Measurements from ENCODE around the gene VEZF1.

VEZF1 gene

DNA sequence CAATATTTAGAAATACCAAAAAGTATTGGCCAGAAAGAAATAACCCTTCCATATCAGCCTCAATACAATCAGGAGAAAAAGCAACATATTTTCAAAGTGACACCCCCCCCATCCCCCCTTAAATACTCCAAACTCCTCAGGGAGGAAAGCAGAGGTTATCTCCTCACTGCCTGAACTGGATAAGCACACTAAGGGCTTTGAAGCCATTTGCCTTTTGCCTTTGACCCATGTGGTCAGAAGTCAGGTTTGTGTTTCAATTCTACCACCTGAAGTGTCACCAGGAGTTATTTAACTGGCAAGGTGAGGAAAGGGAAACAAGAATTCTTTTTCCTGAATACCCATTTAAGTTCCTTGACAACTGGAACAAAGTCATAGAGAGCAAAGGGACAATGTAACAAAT is 3.5 kb upstream of the VEZF1 start:
- Histone ChIP-seq H3K9ac (ENCODE audit: low read length) (no peak overlapping the region), H3K36me3 (replicated peaks; ENCODE audit: low read depth, low read length) (peaks cover 3% of the 10 kb centered on the region), H2AFZ (ENCODE audit: low read depth, low read length) (no peak overlapping the region), H3K4me2 (ENCODE audit: low read length) (no peak overlapping the region), H3K27me3 (ENCODE audit: low read depth, low read length) (no peaks in the 10 kb centered on the region), H4K20me1 (ENCODE audit: insufficient read depth, low read length) (peaks cover 17% of the 10 kb centered on the region), H3K9me3 (ENCODE audit: insufficient read depth, low read length) (no peaks in the 10 kb centered on the region), H3K79me2 (ENCODE audit: low read length) (peaks cover 12% of the 10 kb centered on the region), H3K4me1 (ENCODE audit: low read length) (peaks cover 44% of the 10 kb centered on the region), H3K27ac (ENCODE audit: low read length) (no peak overlapping the region), H3K4me3 (ENCODE audit: low read length) (no peak overlapping the region)
- TF ChIP-seq EZH2phosphoT487 (IDR thresholded peaks at IDR 0.05; ENCODE audit: low read depth): no peak
- TF ChIP-seq, protein P1, sequence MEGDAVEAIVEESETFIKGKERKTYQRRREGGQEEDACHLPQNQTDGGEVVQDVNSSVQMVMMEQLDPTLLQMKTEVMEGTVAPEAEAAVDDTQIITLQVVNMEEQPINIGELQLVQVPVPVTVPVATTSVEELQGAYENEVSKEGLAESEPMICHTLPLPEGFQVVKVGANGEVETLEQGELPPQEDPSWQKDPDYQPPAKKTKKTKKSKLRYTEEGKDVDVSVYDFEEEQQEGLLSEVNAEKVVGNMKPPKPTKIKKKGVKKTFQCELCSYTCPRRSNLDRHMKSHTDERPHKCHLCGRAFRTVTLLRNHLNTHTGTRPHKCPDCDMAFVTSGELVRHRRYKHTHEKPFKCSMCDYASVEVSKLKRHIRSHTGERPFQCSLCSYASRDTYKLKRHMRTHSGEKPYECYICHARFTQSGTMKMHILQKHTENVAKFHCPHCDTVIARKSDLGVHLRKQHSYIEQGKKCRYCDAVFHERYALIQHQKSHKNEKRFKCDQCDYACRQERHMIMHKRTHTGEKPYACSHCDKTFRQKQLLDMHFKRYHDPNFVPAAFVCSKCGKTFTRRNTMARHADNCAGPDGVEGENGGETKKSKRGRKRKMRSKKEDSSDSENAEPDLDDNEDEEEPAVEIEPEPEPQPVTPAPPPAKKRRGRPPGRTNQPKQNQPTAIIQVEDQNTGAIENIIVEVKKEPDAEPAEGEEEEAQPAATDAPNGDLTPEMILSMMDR (IDR thresholded peaks at IDR 0.05; ENCODE audit: low read depth, low read length): no peak

DNA sequence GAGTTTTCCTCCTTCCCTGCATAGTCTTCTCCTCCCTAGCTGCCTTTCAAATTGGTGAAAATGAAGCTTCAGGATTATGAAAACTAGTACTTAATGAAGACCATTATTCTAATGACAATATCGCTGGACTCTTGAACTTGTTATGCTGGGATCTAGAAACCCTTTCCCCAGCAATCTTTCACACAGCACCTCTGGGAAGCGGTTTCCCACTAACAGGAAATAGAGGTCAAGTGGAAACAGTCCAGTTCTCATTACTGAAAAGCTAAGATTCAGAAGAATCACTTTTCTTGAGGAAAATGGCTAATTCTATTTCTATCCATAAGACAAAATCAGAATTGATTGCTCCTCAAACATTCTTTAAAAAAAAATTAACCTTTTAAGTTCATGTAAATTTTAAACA is 2.0 kb upstream of the VEZF1 start:
- H4K20me1 ChIP-seq (ENCODE audit: insufficient read depth, low read length): peaks cover 25% of the 10 kb centered on the region
- H3K27ac ChIP-seq (ENCODE audit: low read length): no peak overlapping the region
- no peak overlapping the region for H2AFZ ChIP-seq (ENCODE audit: low read depth, low read length)
- H3K36me3 ChIP-seq (replicated peaks; ENCODE audit: low read depth, low read length): peaks cover 5% of the 10 kb centered on the region
- no peaks in the 10 kb centered on the region for H3K9me3 ChIP-seq (ENCODE audit: insufficient read depth, low read length)
- H3K4me3 ChIP-seq (ENCODE audit: low read length): no peak overlapping the region
- no peak overlapping the region for H3K4me2 ChIP-seq (ENCODE audit: low read length)
- TF ChIP-seq, protein P1 (IDR thresholded peaks at IDR 0.05; ENCODE audit: low read depth, low read length): no peak
- no peak for TF ChIP-seq EZH2phosphoT487 (IDR thresholded peaks at IDR 0.05; ENCODE audit: low read depth)
- H3K79me2 ChIP-seq (ENCODE audit: low read length): peaks cover 26% of the 10 kb centered on the region
- peaks cover 42% of the 10 kb centered on the region for H3K4me1 ChIP-seq (ENCODE audit: low read length)
- no peaks in the 10 kb centered on the region for H3K27me3 ChIP-seq (ENCODE audit: low read depth, low read length)
- H3K9ac ChIP-seq (ENCODE audit: low read length): no peak overlapping the region

DNA sequence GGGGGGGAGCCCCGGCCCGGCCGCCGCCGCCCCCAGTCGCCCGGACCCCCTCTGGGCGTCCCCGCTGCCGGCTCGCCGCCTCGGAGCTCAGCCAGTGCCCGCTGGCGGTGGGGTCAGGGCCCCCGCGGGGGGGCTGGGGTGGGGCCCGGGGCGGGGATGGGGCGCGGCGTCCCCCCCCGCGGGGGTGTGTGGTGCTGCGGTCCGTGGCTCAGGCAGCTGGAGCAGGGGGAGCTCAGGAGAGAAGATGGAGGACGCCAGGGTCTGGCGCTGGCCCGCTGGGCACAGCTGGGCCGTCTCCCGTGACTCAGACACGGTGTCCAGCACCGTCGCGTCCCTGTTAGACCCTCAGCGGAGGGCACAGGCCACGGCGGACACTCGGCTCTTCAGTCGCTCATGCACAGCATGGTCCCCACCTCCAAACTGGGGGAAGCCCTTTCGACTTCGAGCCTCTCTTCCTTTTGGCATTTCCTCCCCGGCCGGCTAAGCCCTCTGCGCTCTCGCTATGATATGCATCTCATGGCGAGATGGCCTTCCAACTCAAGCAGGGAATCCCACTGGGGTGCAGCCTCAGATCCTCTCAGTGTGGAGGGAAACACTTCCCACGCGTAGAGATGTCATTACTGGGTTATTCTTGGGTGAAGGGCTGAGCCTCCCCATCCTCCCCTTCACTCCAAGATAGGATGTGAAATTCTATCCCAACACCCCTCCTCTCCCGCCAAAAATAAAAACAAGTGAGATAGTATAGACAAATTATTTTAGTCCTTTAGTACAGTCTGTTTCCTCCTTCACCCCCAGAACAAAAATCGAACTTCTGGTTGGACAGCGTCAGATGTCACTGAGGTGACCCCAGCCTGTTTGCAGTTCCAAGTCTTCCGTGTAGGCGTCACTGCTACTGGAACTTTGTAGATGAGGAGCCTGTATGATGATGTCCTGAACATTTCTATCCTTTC is 522 bp upstream of the VEZF1 start:
- peak overlapping the region; percentile 19 for H3K27ac ChIP-seq (ENCODE audit: low read length)
- peak overlapping the region; percentile 78 for H3K9ac ChIP-seq (ENCODE audit: low read length)
- TF ChIP-seq, protein P1 (IDR thresholded peaks at IDR 0.05; ENCODE audit: low read depth, low read length): no peak
- TF ChIP-seq EZH2phosphoT487 (IDR thresholded peaks at IDR 0.05; ENCODE audit: low read depth): no peak
- peak overlapping the region; percentile 95 for H3K4me3 ChIP-seq (ENCODE audit: low read length)
- H3K79me2 ChIP-seq (ENCODE audit: low read length): peaks cover 40% of the 10 kb centered on the region
- peak overlapping the region; percentile 94 for H3K4me2 ChIP-seq (ENCODE audit: low read length)
- no peaks in the 10 kb centered on the region for H3K27me3 ChIP-seq (ENCODE audit: low read depth, low read length)
- H4K20me1 ChIP-seq (ENCODE audit: insufficient read depth, low read length): peaks cover 32% of the 10 kb centered on the region
- H3K36me3 ChIP-seq (replicated peaks; ENCODE audit: low read depth, low read length): peaks cover 10% of the 10 kb centered on the region
- peak overlapping the region; percentile 5; the same call in 1 of the 2 replicates for H2AFZ ChIP-seq (ENCODE audit: low read depth, low read length)
- no peaks in the 10 kb centered on the region for H3K9me3 ChIP-seq (ENCODE audit: insufficient read depth, low read length)
- H3K4me1 ChIP-seq (ENCODE audit: low read length): peaks cover 27% of the 10 kb centered on the region

DNA sequence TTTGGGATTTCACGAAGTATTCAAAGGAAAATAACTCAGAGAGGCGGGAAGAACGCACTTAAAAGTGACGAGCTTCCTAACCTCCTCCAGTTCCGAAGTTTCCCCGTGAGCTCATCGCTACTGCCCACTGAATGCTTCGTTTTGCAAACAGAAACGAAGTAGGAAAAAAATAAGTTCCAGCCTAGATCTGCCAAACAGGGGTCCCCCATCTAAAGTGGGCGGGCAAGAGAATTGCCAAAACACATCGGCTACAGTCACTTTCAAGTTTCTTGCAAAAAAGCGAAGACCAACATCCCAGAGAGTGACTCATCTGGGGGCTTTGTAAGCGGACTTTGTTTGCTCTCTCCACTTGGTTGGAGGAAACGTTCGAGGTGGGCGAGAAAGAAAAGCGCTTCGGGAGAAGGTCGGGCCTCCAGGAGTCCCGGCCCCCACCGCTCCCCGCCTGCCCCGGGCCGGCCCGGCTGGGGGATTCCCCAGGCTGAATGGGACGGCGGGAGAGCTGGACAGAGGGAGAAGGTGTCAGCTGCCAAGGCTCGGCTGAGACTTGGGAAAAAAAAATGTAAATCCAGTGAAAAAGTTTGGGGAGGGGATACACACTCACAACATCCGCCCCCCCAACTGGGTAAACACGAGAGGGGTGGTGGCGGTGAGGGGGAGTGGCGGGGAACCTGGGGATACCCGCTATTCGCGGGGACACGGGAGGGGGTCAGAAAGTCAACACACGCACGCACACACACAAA is 1.0 kb downstream of the VEZF1 start:
- H3K4me1 ChIP-seq (ENCODE audit: low read length): peaks cover 17% of the 10 kb centered on the region
- H3K4me2 ChIP-seq (ENCODE audit: low read length): peak overlapping the region; percentile 93
- H3K27ac ChIP-seq (ENCODE audit: low read length): peak overlapping the region; percentile 53
- H2AFZ ChIP-seq (ENCODE audit: low read depth, low read length): no peak overlapping the region
- H4K20me1 ChIP-seq (ENCODE audit: insufficient read depth, low read length): peaks cover 48% of the 10 kb centered on the region
- TF ChIP-seq, protein P1 (IDR thresholded peaks at IDR 0.05; ENCODE audit: low read depth, low read length): no peak
- H3K4me3 ChIP-seq (ENCODE audit: low read length): peak overlapping the region; percentile 95
- peaks cover 14% of the 10 kb centered on the region for H3K36me3 ChIP-seq (replicated peaks; ENCODE audit: low read depth, low read length)
- H3K27me3 ChIP-seq (ENCODE audit: low read depth, low read length): no peaks in the 10 kb centered on the region
- peaks cover 52% of the 10 kb centered on the region for H3K79me2 ChIP-seq (ENCODE audit: low read length)
- no peaks in the 10 kb centered on the region for H3K9me3 ChIP-seq (ENCODE audit: insufficient read depth, low read length)
- peak overlapping the region; percentile 78 for H3K9ac ChIP-seq (ENCODE audit: low read length)

Measured in OCI-LY3 (cell line).